Measurements from ENCODE around the gene INTU.

GRCh38 chr4:127730142-127730913, 97.6 kb downstream of the INTU start, which contains the start of gene SLC25A31:
- TF ChIP-seq CTCF (IDR thresholded peaks at IDR 0.05; ENCODE audit: insufficient read depth, low read depth, low read length) = no peak
- TF ChIP-seq EZH2 (IDR thresholded peaks at IDR 0.05; ENCODE audit: insufficient read depth, low read length) = no peak

All from astrocyte (in vitro differentiated cells and primary cell).